ENCODE results near the gene GNAI2.

GNAI2 gene

DNA sequence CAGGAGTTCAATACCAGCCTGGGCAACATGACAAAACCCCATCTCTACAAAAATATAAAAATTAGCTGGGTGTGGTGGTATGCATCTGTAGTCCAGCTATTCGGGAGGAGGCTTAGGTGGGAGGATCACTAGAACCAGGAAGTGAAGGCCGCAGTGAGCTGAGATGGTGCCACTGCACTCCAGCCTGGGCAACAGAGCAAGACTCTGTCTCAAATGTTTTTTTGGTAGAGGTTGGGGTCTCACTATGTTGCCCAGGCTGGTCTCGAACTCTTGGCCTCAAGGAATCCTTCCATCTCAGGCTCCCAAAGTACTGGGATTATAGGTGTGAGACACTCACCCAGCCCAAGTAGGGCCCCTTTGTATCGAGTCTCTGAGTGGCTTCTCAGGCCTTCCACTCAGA, 58.1 kb downstream of the GNAI2 start:
- Histone ChIP-seq H3K4me1 (ENCODE audit: control insufficient read depth, insufficient read depth, low read length) (no peaks in the 10 kb centered on the region), H3K9ac (ENCODE audit: low read depth, low read length) (no peak overlapping the region), H3K9me3 (ENCODE audit: control insufficient read depth, insufficient read depth, low read length) (no peaks in the 10 kb centered on the region), H3K4me3 (ENCODE audit: low read depth, low read length) (no peak overlapping the region), H3K36me3 (ENCODE audit: control insufficient read depth, insufficient read depth, low read length) (peaks cover 18% of the 10 kb centered on the region), H3K27me3 (ENCODE audit: control insufficient read depth, insufficient read depth, low read length) (no peaks in the 10 kb centered on the region)

DNA sequence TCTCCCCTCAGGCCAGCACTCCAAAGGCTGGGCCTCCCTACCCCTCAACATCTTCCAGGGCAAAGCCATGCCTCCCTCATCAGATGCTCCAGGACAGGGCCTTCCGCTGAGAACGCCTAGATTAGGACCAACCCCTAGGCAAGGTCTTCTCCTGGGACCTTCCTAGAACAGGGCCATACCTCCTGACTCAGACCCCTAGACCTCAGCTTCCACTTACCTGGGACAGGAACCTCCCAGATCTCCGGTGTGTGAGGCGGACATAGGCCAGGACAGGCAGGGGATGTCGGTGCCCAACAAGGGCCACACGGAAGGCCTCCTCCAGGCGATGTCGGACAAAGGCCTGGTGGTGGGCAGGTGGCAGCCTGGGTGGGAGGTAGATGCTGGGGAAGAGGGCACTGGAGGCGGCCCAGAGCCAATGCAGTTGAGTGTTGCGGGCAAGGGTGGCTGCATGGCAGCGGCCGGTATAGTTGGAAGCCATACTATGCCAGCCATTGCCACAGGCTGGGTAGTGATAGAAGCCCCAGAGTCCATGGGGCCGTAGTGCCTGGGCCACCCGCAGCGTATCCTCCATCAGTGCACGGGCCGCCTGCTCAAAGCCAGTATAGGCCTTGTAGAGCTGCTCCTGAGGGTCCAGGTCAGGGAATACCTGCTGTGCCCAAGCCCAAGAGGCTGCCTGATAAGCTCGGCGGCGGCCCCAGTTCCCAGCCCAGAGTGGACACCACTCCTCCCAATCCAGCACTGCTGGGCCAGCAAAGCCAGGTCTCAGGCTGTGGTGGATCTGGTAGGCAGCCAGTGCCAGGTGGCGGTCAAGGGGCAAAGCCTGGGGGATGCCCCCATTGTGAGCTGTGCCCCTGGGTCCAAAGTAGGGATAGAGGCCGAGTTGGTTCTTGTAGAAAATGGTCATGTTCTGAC, 58.7 kb downstream of the GNAI2 start:
- no peaks in the 10 kb centered on the region for H3K27me3 ChIP-seq (ENCODE audit: control insufficient read depth, insufficient read depth, low read length)
- H3K4me1 ChIP-seq (ENCODE audit: control insufficient read depth, insufficient read depth, low read length) = no peaks in the 10 kb centered on the region
- H3K9me3 ChIP-seq (ENCODE audit: control insufficient read depth, insufficient read depth, low read length) = no peaks in the 10 kb centered on the region
- no peak overlapping the region for H3K4me3 ChIP-seq (ENCODE audit: low read depth, low read length)
- no peak overlapping the region for H3K9ac ChIP-seq (ENCODE audit: low read depth, low read length)
- H3K36me3 ChIP-seq (ENCODE audit: control insufficient read depth, insufficient read depth, low read length) = peaks cover 12% of the 10 kb centered on the region

DNA sequence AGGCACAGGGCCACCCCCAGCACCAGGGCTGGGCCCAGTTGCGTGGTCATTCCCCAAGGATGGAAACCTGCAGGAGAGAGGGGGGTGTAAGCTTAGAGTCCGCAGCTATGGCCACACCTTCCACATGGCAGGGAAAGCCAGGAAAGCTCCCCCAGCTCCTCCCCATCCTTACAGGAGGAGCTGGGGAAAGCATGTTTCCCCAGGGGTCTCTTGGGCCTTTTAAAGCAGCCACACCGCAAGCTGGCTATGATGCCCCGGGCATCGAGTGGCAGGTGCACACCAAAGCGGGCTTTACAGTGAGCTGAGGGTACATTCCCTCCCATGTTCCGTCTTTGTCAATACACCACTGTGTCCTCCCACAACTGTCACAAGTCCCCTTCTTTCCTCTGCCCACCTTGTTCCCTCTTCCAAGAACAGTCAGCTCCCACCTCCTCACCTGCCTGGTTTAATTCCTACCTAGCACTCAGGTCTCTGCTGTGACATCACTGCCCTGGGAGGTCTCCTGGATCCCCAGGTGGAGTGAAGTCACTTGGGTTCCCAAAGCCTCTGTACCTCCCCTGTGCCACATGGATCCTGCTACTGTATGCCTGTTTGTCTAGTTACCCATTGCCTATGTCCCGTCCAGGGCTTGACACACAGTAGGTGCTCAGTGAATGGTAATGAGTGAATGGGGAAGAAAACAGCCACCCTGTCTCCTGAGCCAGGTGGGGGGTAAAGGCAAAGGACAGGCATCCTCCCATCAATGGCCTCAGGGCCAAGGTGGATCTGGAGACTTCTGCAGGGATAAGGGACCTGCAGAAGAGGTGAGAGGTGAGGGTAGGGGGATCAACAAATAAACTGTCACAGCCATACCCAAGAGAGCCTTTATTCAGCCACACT, 59.8 kb downstream of the GNAI2 start:
- H3K9ac ChIP-seq (ENCODE audit: low read depth, low read length) = no peak overlapping the region
- H3K4me3 ChIP-seq (ENCODE audit: low read depth, low read length) = no peak overlapping the region
- H3K36me3 ChIP-seq (ENCODE audit: control insufficient read depth, insufficient read depth, low read length) = peaks cover 2% of the 10 kb centered on the region
- H3K27me3 ChIP-seq (ENCODE audit: control insufficient read depth, insufficient read depth, low read length) = no peaks in the 10 kb centered on the region
- H3K4me1 ChIP-seq (ENCODE audit: control insufficient read depth, insufficient read depth, low read length) = no peaks in the 10 kb centered on the region
- H3K9me3 ChIP-seq (ENCODE audit: control insufficient read depth, insufficient read depth, low read length) = no peaks in the 10 kb centered on the region

DNA sequence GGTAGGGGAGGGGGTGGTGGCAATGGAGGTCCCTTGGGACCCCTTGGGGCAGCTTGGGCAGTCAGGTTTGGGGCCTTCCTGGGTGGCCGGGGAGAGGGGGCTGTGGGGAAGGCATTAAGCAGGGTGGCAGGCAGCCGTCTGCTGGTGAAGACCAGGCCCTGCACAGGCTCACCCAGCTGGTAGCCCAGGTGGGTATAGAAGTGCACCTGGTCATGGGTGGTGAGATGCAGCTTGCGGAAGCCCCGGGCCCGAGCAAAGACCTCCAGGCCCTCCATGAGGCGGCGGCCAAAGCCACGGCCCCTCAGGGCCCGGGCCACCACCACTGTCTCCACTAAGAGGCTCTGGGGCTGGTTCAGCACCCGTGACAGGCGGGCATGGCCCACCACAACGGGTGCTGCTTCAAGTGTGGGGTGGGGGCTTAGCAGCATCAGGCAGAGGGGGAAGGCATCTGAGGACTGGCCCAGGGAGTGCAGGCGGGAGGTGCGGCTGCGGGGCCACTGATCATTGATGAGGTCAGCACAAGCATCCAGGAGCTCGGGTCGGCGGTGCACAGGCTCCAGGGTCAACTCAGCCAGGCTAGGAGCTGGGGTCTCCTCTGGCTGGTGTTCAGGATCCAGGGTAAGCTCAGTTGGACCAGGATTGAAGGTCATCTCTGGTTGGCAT, 60.8 kb downstream of the GNAI2 start:
- Histone ChIP-seq H3K9ac (ENCODE audit: low read depth, low read length) (no peak overlapping the region), H3K27me3 (ENCODE audit: control insufficient read depth, insufficient read depth, low read length) (no peaks in the 10 kb centered on the region), H3K36me3 (ENCODE audit: control insufficient read depth, insufficient read depth, low read length) (peaks cover 2% of the 10 kb centered on the region), H3K4me3 (ENCODE audit: low read depth, low read length) (no peak overlapping the region), H3K4me1 (ENCODE audit: control insufficient read depth, insufficient read depth, low read length) (no peaks in the 10 kb centered on the region), H3K9me3 (ENCODE audit: control insufficient read depth, insufficient read depth, low read length) (no peaks in the 10 kb centered on the region)

DNA sequence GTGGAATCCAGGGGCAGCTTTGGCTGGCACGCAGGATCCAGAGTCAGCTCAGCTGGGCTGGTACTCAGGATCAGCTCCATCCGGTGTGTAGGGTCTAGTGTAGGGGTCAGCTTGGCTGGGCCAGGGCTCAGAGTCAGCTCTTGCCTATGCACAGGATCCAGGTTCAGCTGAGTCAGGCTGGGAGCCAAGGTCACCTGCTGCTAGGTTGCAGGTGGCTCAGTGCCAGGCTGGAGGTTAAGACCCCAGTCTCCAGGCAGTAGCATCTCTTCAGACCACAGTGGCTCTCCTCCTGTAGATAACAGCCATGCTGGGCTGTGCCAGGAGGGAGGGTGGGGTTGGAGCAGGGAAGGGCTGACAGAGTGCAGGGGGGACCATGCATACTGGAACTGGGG, 61.4 kb downstream of the GNAI2 start:
- Histone ChIP-seq H3K9me3 (ENCODE audit: control insufficient read depth, insufficient read depth, low read length) (no peaks in the 10 kb centered on the region), H3K27me3 (ENCODE audit: control insufficient read depth, insufficient read depth, low read length) (no peaks in the 10 kb centered on the region), H3K4me1 (ENCODE audit: control insufficient read depth, insufficient read depth, low read length) (no peaks in the 10 kb centered on the region), H3K36me3 (ENCODE audit: control insufficient read depth, insufficient read depth, low read length) (peaks cover 2% of the 10 kb centered on the region), H3K9ac (ENCODE audit: low read depth, low read length) (no peak overlapping the region), H3K4me3 (ENCODE audit: low read depth, low read length) (no peak overlapping the region)

DNA sequence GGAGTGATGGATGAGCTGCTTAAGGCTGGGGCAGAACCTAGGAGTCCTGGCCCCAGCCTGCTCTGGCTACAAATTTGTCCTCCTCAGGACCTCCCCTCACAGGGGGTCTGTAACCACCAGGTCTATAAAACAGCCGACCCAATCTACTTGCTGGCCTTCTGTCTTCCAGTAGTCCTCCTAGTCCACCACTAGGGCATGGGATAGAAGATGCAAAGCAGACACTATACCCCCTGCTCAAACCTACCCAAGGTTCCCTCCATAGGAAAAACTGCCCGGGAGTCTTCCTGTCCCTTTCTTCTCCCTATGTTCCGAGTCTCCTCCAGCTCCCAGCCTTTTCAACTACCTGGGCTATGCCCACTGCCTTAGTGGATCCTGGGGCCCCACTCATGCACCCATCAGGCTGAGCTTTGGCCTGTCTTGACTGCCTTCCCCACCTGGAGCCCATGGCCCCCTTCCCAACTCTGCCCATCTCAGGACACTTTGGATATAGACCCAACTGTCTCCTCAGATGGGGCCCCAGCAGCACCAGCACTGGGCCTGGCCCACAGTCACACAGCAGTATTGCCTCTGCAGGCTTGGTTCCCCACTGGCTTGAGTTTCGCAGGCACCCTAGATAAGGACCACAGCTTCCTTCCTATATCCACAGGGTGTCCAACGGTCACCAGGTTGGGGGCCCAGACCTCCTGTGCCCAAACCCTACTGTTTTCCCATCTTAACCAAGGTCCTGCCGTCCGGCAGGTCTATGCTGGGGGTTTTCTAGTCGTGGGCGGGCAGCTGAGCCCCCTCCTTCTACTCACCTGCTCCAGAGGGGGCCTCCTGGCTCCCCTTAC, 62.1 kb downstream of the GNAI2 start:
- H3K9me3 ChIP-seq (ENCODE audit: control insufficient read depth, insufficient read depth, low read length) = no peaks in the 10 kb centered on the region
- H3K4me1 ChIP-seq (ENCODE audit: control insufficient read depth, insufficient read depth, low read length) = no peaks in the 10 kb centered on the region
- peak overlapping the region; percentile 90 for H3K4me3 ChIP-seq (ENCODE audit: low read depth, low read length)
- no peaks in the 10 kb centered on the region for H3K27me3 ChIP-seq (ENCODE audit: control insufficient read depth, insufficient read depth, low read length)
- H3K36me3 ChIP-seq (ENCODE audit: control insufficient read depth, insufficient read depth, low read length) = peaks cover 2% of the 10 kb centered on the region
- no peak overlapping the region for H3K9ac ChIP-seq (ENCODE audit: low read depth, low read length)

DNA sequence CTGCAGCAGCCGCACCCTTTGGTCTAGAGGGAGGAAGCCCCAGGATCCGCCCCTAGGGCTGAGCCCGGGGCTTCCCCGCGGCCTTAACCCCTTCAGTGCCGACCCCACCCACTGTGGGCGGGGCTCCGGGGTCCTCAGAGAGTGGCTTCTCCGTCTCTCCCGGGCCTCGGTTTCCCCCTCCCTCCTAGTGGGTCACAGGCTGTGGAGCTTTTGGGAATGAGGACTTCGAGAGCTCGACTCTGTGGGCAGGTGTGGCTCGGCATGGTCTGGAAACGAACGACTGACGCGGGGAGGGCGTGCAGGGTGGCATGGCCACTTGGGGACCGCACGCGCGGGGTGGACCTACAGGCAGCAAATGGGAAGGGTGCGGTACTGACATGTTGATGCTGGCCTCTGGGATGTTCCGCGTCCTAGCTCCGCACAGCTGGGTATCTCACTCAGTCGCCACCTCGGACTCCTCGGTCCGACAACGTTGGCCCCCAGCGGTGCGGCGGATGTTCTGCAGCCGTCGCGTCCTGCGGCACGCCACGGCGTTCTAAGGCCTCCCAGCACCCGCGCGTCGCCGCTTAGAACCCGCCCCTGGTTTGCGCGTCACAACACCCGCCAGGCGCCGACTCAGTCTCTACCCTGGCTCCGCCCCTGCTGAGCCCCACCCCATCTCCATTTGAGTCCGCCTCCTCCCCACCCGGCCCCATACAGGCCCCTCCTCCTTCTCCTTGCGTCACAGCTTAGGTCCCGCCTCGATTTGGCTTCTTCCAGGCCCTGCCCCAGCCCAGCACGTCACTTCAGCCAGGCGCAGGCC, 63.0 kb downstream of the GNAI2 start, which contains the start of the genes HYAL3 and NAA80:
TSS of gene HYAL3 (minus strand) at position 570 of the 802 bp plus-strand sequence. CDS start 3,803 bp downstream, outside the sequence.
TSS of gene NAA80 (minus strand) at position 570 of the 802 bp plus-strand sequence. CDS start 1,942 bp downstream, outside the sequence.
- Histone ChIP-seq H3K4me1 (ENCODE audit: control insufficient read depth, insufficient read depth, low read length) (peaks cover 3% of the 10 kb centered on the region), H3K27me3 (ENCODE audit: control insufficient read depth, insufficient read depth, low read length) (no peaks in the 10 kb centered on the region), H3K9me3 (ENCODE audit: control insufficient read depth, insufficient read depth, low read length) (no peaks in the 10 kb centered on the region), H3K36me3 (ENCODE audit: control insufficient read depth, insufficient read depth, low read length) (peaks cover 2% of the 10 kb centered on the region), H3K4me3 (ENCODE audit: low read depth, low read length) (peak within 1 kb of the TSS; percentile 90), H3K9ac (ENCODE audit: low read depth, low read length) (peak within 1 kb of the TSS; percentile 76)

DNA sequence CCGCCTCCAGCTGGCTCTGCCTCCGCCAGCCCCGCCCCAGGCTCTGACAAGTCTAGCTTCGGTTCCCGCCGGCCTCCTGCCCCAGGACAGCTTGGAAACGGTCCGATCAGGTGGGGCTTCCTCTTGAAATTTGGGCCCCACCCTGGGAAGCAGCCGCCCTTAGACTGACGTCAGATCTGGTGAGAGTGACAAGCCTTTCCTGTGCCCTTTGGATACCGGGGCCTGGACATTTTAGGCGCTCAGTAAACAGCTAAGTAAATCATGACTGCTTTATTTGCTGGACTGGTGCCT, 63.6 kb downstream of the GNAI2 start:
- no peaks in the 10 kb centered on the region for H3K9me3 ChIP-seq (ENCODE audit: control insufficient read depth, insufficient read depth, low read length)

DNA sequence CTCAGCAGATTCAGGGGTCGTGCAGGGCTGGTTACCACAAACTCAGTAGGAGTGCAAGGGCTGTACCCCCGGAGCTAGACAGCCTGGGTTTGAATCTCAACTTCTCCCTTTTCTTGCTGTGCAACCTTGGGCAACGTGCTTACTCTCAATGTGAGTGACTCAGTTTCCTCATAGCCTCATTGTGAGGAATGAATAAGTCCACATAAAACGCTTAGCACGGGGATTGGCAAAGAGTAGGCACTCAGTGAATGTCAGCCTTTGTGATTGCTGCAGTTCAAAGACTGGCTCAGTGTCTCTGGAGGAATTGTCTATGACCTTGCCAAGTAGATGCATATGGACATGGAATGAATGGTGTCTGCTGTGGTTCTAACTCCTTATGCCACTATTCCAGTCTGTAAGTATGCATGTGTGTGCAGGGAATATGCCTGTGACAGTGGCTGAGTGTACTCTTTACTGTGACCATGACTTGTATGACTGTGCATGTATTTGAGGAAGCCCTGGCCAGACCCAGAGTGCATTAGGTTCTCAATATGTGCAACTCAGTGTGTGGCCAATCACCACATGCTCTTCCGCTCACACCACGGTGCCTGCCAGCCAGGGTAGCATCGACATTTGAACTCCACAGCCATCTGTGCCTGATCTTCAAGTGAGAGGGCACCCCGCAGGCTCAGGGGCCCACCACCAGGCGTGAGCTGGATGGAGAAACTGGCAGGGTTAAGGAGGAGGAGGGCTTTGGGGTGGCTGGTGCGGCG, 64.1 kb downstream of the GNAI2 start:
- Histone ChIP-seq H3K4me1 (ENCODE audit: control insufficient read depth, insufficient read depth, low read length) (peaks cover 3% of the 10 kb centered on the region), H3K36me3 (ENCODE audit: control insufficient read depth, insufficient read depth, low read length) (peaks cover 2% of the 10 kb centered on the region), H3K9ac (ENCODE audit: low read depth, low read length) (peak overlapping the region; percentile 76), H3K9me3 (ENCODE audit: control insufficient read depth, insufficient read depth, low read length) (no peaks in the 10 kb centered on the region), H3K4me3 (ENCODE audit: low read depth, low read length) (peak overlapping the region; percentile 45), H3K27me3 (ENCODE audit: control insufficient read depth, insufficient read depth, low read length) (no peaks in the 10 kb centered on the region)

More for the DNA sequence above, 63.6 kb downstream of the GNAI2 start:
- peak overlapping the region; percentile 76 for H3K9ac ChIP-seq (ENCODE audit: low read depth, low read length)
- peaks cover 3% of the 10 kb centered on the region for H3K4me1 ChIP-seq (ENCODE audit: control insufficient read depth, insufficient read depth, low read length)
- no peaks in the 10 kb centered on the region for H3K27me3 ChIP-seq (ENCODE audit: control insufficient read depth, insufficient read depth, low read length)
- H3K36me3 ChIP-seq (ENCODE audit: control insufficient read depth, insufficient read depth, low read length) = peaks cover 2% of the 10 kb centered on the region
- H3K4me3 ChIP-seq (ENCODE audit: low read depth, low read length) = peak overlapping the region; percentile 45

DNA sequence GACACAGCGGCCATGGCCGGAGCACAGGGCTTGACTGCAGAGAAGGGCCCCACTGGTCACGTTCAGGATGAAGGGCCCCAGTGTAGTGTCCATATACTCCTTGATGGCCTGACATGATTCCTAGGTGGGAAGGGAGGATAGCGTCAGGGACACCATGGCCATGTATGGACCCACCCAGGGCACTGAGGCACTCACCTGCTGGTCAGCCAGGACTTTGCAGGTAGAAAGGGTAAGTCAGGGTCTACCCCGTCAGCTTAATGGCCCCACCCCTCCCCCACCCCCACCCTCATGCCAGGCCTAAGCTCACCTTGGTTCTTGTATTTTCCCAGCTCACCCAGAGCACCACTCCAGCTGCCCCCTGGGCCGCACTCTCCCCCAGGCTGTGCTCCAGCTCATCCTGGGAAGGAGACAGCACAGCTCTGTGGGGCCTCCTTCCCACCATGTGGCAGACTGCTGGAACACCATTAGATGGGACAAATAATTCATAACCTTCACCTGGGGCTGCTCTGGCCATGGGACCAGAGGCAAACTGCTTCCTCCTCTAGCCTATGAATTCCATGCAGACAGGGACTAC, 64.8 kb downstream of the GNAI2 start:
- peaks cover 2% of the 10 kb centered on the region for H3K36me3 ChIP-seq (ENCODE audit: control insufficient read depth, insufficient read depth, low read length)
- no peak overlapping the region for H3K9ac ChIP-seq (ENCODE audit: low read depth, low read length)
- no peaks in the 10 kb centered on the region for H3K9me3 ChIP-seq (ENCODE audit: control insufficient read depth, insufficient read depth, low read length)
- H3K27me3 ChIP-seq (ENCODE audit: control insufficient read depth, insufficient read depth, low read length) = no peaks in the 10 kb centered on the region
- peaks cover 3% of the 10 kb centered on the region for H3K4me1 ChIP-seq (ENCODE audit: control insufficient read depth, insufficient read depth, low read length)
- H3K4me3 ChIP-seq (ENCODE audit: low read depth, low read length) = no peak overlapping the region

Data from iPS-15b (cell line).